HG03469 (cell line): ENCODE data around the gene CHID1.
A peak's percentile ranks its signal among the peaks of the same experiment; 100 is the strongest.

ENCODE experiments used
- ATAC-seq: cut with Tn5 transposase; IDR thresholded peaks from one replicate; pipeline ENCODE4 v1.9.1; 2021; ENCODE audit warnings: mild to moderate bottlenecking, moderate library complexity, moderate number of reproducible peaks; ENCODE audit not compliant: unreplicated experiment

Gene CHID1

DNA sequence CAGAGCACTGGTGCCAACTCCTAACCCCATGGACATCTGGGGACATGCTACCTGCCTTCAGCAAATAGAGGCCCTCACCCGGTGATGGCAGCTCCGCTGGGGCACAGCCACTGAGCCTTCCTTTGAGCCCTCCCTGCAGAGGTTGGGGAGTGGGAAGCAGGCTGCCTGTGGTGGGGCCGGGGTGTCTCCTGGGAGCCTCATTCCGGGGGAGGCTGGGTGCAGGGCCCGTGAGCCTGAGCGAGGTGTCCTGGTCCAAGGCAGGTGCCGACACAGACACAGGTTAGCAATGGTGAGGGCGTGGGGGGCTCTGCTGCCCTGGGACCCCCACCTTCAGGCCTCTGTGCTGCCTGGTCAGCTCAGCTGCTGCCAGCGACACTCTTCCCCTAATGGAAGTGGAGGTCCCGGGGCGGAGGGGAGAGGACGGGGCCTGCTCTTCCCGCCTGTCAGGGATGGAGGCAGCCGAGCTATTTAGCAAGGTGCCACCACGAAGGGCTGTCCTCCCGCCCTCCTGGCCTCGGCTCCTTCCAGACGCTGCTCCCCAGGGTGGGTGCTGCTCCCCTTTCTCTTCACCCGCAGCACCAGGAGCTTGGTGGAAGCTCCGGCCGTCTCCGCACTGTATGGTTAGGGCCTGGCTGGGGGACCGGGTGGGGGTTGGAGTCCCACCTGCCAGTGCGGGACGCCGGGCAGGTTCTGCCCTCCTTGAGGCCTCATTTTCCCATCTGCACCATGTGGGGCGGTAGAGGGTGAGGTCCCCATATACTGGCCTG is 56.7 kb downstream of the CHID1 start:
- no peak for ATAC-seq

DNA sequence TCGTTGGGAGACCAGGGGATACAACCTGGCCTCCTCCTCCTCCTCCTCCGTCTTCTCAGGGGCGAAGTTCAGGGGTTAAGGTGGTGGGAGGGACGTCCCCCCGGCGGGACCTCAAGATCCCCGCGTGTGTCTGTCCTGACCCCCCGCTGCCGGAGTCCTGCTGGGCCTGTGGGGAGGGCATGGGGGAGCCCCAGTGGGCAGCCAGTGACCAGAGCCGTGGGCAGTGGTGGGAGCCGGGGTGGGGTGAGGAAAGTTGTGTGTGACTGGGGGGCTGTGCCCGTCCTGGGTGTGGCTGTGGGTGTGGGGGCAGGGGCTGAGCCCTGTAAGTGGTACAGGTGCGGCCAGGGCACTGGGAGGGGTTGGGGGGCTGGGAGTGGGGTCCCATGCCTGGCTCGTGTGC is 57.8 kb downstream of the CHID1 start:
- ATAC-seq, result no peak

DNA sequence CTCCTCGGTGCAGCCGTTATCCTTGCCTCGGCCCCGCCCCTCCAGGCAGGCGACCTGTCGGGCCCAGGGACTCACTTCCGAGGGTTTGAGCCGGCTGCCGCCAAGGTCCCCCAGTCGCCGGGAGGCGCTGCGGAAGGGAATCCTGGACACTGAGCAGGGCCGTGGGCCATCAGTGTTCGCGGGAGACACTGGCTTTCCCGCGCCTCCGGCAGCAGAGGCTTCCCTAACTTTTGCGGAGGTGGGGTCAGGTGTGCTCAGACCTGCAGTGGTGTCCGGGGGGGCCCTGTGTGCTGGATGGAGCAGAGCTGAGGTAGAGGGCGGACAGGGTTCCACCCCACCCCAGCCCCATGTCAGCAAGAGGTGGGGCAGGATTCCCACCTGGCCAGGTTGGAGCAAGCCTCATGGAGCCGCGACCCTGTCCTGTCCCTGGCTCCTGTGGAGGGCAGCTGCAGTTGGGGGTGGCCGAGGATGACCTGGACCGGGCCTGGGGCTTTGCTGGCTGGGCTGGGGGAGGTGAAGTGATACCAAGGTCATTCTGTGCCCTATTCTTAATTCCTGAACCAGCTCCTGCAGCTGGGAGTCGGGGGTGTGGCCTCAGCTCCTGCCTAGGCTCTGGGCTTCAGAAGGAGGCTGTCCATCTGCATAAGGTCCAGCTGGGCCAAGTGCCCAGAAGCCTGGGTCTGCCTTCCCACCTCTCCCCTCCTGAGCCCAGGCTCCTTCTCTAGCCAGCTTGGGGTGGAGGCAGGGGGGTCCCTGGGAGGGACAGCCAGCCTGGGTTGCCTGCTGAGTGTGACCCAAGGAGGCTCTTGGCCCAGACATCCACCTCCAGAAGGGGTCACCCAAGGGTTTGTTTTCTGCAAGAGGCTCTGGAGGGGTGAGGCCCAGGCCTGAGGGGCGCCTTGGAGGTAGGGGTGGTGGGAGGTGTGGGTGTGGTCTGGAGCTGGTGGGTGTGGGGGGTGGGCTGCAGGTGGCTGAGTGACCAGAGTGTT is 59.5 kb downstream of the CHID1 start:
- ATAC-seq, result no peak

DNA sequence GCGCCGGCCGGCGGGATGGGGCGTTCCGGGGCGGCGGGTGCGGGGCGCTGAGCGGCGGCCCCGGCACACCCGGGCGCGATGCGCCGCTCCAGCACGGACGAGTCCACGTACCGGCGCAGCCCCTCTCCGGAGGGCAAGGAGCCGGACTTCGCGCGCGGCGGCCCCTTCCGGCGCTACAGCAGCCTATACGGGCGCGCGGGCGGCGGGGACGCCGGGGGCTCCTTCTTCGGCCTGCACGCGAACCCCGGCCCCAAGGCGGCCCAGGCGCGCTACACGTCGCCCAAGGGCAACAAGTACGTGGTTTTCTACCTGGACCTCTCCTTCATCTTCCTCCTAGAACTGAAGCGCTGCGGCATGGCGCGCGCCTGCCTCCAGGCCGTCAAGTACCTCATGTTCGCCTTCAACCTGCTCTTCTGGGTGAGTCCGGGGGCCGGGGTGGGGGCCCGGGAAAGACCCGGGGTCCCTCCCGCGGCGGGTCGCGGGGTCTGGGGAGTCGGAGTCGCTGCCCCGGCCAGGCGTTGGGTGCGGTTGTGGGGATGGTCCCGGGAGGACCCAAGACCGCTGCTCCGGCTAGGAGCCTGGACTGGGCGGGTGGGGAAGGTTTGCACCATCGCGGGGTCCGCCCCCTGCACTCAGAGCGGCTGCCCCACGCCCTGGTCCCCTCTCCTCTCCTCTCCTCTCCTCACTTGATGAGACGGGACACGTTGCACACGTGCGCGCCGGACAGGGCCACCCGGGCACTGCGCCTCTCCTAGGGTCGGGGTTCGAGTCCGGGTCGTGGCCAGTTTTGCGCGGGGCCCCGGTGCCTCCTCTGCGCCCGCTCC is 60.4 kb downstream of the CHID1 start:
- ATAC-seq, result no peak

DNA sequence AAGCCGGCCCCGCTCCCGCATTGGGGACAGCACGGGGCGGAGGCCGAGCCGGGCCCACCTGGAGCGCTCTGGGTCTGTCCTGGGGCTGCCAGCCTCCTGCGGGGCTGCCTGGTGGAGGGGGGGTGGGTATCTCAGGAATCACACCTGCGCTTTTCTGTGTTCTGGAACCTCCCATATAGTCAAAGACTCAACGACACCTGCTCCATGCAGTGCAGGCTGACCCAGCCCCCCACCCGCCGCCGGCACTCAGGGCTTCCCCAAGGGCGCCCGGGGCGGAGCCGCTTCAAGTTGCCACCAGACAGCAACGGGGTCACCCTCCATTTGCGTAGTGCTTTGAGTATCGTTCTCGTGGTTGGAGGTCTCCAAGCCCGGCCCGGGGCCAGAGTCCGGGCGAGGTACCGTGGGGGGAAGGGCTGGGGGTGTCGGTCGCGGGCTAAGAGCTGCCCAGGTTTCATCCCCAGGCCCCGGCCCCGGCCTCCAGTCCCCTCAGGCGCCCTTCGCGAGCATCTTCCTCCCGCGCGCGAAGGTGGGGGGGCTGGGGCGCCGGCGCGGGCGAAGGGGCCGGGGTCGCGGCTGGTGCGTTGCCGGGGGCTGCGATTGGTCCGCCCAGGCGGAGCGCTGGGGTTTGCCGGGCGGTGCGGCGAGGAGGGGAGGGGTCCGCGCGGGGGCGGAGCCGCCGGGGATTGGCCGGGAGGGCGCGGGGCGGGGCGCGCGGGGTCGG is 61.3 kb downstream of the CHID1 start:
- ATAC-seq, result no peak

GRCh38 chr11:848380-848931 is 62.2 kb downstream of the CHID1 start:
- no peak for ATAC-seq

DNA sequence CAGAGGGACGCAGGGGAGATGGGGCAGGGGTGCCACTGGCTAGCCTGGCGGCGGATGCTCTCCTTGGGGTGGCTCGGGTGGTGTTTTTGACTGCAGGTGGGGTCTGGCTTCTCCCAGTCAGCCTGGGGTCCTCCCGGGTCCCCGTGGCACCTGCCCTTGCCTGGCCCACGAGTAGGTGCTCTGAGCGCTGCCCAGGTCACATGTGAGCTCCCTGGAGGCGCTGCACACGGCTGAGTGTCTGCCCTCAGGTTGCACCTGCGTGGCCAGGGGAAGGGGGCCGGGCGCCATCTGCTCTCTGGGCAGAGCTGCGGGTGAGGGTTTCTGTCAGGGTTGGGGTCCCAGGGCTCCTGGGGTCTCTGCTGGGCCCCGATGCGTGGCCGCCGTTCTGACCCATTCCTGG is 62.7 kb downstream of the CHID1 start:
- no peak for ATAC-seq

DNA sequence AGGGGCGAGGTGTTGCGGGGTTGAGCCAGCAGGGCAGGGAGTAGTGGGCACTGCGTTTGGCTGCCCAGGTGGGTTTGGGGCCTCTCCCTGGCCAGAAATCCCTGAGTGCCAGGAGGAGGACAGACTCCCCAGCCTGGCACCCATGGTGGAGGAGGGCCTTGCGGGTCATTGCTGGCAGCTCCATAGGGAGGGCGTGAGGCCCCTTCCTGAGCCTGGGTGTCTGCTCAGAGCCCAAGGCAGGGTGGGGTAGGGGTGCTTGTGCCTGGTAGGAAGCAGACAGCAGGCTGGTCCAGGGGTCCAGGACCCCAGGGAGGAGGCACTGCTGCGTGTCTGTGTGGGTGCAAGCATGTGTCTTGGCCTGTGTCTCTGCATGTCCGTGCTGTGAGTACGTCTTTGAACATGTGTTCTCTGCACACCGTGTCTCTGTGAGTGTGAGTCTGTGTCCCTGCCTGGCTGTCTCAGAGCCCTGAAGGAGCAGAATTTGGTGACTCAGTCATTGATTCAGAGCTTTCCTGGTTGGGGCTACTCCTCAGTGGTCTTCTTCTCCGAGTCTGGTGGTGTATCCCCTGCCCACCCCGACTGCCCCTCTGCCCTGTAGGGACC is 64.0 kb downstream of the CHID1 start:
- ATAC-seq, result no peak

DNA sequence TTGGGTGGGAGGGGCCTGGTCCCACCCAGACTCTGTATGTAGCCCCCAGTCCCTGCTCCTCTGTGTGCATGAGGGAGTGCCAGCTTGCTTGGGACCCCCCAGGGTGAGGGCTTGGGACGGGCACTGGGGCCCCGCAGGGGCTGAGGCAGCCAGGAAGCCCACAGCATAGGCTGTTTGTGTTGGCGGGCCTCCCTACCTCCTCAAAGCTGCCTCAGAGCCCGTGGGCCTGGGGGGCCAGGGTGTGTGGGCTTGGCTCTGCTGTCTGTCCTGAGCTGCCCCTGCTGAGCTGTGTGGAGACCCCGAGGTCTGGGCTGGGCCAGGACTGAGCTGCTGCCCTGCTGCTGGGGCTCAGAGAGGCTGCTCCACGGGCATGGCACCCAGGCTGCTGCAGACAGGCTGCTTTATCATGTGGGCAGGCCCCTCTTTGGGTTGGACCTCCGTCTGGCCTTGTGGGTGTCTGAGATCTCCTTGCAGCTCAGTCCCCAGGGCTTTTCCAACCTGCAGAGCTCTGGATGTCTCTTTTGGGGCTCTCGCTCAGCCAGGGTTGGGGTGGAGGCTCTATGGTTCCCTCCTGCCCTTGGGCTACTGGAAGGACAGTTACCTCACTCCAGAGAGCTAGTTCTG is 64.6 kb downstream of the CHID1 start:
- ATAC-seq, result no peak

DNA sequence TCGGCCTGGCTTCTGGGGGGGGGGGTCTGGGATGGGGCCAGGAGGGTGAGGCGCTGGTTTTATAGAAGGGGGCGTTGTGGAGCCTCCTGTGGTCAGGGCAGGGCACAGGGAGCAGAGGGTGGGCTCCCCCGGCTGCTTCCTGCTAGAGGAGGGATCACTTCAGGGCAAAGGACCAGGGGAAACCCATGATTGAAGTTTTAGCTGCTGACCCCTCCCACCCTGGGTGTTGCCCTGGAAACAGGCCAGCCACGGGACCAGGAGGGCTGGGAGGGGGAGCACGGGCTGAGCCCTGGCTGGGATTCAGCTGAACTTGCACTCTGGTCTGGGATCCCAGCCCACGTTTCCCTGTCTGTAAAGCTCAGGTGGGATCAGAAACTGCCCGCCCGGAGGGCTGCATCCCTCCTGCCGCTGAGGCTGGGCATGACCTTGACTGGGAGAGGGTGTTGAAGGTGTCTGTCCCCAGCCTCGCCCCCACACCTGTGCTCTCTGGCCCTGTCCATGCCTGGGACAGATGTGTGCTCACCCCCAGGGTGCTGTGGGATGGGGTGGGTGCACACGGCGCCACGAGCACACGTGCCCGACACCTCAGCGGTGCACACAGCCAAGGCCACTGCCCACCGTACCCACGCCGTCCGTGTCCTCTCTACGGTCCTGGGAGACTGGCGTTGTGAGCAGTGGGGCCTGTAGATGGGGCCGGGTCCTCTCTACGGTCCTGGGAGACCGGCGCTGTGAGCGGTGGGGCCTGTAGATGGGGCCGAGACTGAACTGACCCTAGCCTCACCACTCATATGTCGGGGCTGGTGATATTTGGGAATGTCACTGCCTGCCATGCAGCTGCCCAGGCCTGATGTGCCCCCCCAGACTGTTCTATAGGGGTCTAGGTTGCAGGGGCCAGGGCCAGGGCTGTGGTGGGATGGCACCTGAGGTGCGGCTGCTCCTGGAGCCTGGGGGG is 65.6 kb downstream of the CHID1 start:
- ATAC-seq, result no peak

GRCh38 chr11:843818-844692 is 66.6 kb downstream of the CHID1 start:
- ATAC-seq, result no peak

DNA sequence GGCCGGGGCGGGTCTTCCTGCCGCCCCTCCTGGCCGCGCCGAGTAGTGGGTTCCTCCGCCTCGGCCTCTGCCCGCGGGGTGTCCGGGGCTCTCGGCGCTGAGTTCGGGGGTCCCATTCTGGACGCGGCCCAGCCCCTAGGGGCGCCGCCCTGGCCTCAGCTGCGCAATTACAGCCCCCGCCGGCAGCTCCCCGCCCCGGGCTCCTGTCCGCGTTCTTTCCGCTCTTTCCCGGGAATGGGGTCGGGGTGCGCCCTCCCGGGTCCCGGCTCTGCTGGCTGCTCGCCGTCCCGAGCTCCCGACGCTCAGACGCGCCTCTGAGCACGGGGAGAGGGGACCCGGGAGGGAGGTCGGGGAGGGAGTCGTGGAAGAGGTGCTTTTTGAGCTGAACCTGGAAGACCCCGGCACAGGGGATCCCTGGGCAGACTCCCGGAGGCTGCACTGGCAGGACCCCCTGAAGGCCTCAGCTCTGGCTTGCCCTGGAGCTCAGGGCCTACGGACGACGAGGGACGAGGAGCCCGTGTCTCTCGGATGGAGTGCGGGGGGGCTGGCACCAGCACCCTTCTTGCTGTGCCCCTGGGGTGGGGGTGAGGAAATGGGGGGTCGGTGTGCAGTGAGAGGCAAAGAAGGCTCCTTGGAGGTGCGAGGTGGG is 67.4 kb downstream of the CHID1 start:
- no peak for ATAC-seq

GRCh38 chr11:842370-843002 is 68.1 kb downstream of the CHID1 start, which contains the start of the genes POLR2L and TSPAN4:
Gene POLR2L, minus strand, starts transcription at chr11:842529. Its CDS starts 21 bp downstream, at chr11:842508.
Gene TSPAN4, plus strand, starts transcription at chr11:842852. Its CDS starts 7,453 bp downstream, at chr11:850305.
- peak; percentile 30 for ATAC-seq

DNA sequence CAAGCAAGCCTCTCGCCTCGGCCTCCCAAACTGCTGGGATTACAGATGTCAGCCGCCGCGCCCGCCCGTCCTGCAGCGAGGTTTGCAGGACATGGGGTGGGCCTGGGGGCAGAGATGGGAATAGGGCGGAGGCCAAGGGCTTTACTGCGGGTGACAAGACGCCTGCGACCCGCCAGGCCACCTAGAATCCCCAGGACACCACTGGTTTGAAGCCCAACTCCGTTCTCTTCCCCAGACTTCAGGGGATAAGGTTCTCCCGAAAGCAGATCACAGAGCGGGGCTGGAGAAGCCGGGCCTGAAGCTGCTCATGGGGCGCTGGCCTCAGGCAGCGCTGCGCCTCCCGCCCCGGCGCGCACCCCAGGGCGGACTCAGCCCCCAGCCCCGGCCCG is 68.6 kb downstream of the CHID1 start:
- ATAC-seq, result no peak

- no peak for ATAC-seq
Observed at GRCh38 chr11:839875-840617, 70.6 kb downstream of the CHID1 start.
